Activated CD8-positive, alpha-beta memory T cell treated with anti-CD3 and anti-CD28 coated beads, Interleukin-2, amount 50 U/mL, for 1 hour (primary cell): ENCODE data around the gene HSD11B2.

Experiments
- DNase-seq: peaks from one replicate; pipeline ENCODE4 v3.0.0-alpha.2; 2020; ENCODE audit errors: extremely low read depth

HSD11B2 gene

GRCh38 chr16:67474551-67475455, 43.9 kb downstream of the HSD11B2 start:
- DNase-seq = no peak

- no peak for DNase-seq
These were observed 47.1 kb downstream of the HSD11B2 start for GRCh38 chr16:67477960-67478554.

- DNase-seq = peak; percentile 87
These were observed 50.1 kb downstream of the HSD11B2 start, which contains the start of gene ATP6V0D1 for GRCh38 chr16:67480833-67481560. ATP6V0D1 (minus strand) TSS chr16:67481157; CDS start chr16:67481086, 71 bp downstream.

DNA sequence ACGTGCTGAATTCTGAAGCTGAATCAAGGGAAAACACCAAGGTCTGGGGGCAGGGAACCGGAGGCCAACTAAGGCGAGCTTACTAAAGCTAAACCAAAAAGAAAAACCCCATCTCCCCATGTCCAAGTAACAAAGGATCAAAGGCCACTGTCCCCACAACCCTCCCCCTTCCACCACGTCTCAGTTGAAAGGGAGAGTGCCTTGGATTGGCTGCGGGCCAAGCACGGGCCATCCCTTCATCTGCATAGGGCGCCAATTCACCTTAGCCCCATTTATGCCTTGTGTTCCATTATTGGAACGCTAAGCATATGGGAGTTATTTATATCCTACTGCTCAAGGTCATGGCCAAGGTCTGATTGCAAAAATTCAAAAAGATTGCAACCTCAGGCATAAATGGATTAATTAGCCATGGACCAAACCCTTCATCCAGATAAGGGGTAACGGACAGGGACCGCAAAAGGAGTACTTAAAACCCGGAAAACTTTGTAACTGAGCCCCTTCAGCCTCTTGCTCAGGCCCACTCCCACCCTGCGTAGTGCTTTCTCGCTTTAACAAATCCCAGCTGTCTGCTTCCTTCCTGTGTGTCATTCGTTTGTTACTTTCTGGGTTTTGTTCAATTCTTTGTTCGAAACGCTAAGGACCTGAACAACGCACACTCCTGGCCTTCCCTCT, 50.8 kb downstream of the HSD11B2 start:
- DNase-seq = no peak

GRCh38 chr16:67482233-67482924, 51.5 kb downstream of the HSD11B2 start:
- DNase-seq = no peak

DNA sequence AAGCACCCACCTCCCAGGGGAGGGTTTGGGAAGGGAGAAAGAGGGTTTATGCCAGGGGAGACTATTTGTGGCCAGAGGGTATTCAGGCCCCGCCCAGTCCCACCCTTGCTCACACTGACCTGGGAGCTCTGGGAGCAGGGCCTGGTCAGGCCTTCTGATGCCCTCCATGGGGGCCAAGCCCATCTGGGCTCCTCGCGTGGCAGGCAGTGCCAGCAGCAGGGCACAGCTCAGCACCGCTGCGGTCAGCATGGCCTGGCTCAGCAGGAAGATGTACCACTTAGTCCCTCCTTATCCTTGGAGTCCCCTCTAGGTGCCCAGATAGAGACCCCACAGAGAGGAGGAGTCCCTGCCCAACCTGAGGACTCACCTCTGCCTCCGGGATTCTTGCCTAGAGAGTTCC, 52.2 kb downstream of the HSD11B2 start, which contains the start of gene AGRP:
Gene AGRP, minus strand, starts transcription at position 398 of the 400 bp plus-strand sequence. Its CDS starts 149 bp downstream, at position 249.
- DNase-seq = no peak

DNA sequence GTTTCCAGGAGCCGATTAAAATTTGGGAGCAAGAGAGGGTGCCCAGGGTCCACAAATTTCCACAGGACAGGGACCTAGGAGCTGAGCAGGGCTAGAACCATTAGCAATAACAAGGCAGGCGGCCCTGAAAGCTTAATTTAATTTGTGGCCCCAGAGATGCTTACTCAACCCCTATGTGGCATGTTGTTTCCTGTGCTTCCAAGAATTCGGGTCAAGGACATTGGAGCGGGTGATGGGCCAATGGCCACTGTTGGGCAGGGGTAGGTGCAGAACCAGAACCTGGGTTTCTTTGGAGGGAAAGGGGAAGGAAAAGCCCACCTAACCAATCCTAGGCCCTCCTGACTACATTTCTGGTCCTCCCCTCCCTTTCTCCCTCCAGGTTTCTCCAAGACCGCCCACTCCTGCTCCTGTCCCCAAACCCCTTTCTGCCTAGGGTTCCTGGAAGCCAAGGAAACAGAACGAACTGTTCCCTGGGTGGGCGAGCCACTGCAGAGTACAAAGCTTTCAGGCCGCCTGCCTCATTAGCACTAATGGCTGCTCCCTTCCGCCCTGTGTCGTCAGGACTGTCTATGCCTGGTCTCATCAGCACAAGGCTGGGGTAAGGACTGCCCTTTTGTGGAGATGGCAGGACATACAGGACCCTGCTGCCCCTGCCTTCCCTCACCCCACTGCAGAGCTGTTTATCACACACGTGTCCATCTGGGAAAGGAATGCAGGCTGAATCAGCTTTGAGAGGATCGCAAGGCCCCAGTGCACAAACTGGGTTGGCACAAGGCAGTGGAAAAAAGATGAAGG, 53.0 kb downstream of the HSD11B2 start:
- no peak for DNase-seq

- DNase-seq = no peak
These were observed 55.9 kb downstream of the HSD11B2 start for GRCh38 chr16:67486805-67487204.
